ENCODE data around the gene CPXM2.

CPXM2 gene

DNA sequence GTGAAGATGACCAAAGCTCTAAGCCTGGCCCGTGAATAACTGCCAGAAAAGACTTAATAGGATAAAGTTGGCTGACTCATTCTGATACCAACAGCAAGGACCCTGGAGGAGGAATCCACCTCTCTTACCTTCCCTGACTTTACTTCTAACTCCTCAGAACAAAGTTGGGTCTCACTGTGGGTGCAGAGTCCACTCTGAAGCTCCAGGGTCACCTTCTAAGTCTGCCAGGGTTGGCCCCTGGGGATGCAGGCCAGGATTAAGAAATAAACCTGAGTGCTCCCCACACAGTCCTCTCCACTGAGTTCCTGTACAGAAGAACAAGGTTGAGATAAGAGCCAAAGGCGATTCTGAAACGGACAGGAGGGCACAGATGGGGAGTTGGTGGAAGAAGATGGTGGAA, 171.1 kb downstream of the CPXM2 start:
- Histone ChIP-seq H3K4me1 (ENCODE audit: low read depth, poor library complexity, severe bottlenecking) (no peaks in the 10 kb centered on the region), H3K79me2 (ENCODE audit: insufficient read depth, low read depth) (no peaks in the 10 kb centered on the region), H3K27ac (no peak overlapping the region), H3K4me3 (IDR thresholded peaks at IDR 0.05; ENCODE audit: insufficient read depth, low read depth, low read length) (no peak overlapping the region), H3K9ac (no peak overlapping the region), H2AFZ (ENCODE audit: low read depth) (no peak overlapping the region), H3K27me3 (ENCODE audit: insufficient read depth, low read depth) (no peaks in the 10 kb centered on the region), H4K20me1 (ENCODE audit: insufficient read depth) (no peaks in the 10 kb centered on the region), H3K4me2 (no peak overlapping the region), H3K36me3 (ENCODE audit: insufficient read depth) (no peaks in the 10 kb centered on the region)
- TF ChIP-seq, protein P1, sequence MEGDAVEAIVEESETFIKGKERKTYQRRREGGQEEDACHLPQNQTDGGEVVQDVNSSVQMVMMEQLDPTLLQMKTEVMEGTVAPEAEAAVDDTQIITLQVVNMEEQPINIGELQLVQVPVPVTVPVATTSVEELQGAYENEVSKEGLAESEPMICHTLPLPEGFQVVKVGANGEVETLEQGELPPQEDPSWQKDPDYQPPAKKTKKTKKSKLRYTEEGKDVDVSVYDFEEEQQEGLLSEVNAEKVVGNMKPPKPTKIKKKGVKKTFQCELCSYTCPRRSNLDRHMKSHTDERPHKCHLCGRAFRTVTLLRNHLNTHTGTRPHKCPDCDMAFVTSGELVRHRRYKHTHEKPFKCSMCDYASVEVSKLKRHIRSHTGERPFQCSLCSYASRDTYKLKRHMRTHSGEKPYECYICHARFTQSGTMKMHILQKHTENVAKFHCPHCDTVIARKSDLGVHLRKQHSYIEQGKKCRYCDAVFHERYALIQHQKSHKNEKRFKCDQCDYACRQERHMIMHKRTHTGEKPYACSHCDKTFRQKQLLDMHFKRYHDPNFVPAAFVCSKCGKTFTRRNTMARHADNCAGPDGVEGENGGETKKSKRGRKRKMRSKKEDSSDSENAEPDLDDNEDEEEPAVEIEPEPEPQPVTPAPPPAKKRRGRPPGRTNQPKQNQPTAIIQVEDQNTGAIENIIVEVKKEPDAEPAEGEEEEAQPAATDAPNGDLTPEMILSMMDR (conservative IDR thresholded peaks at IDR 0.05; ENCODE audit: low read depth, low read length), result no peak

GRCh38 chr10:123718544-123719060, 173.0 kb downstream of the CPXM2 start:
- Histone ChIP-seq H3K9ac (no peak overlapping the region), H4K20me1 (ENCODE audit: insufficient read depth) (no peaks in the 10 kb centered on the region), H3K4me3 (IDR thresholded peaks at IDR 0.05; ENCODE audit: insufficient read depth, low read depth, low read length) (no peak overlapping the region), H3K79me2 (ENCODE audit: insufficient read depth, low read depth) (no peaks in the 10 kb centered on the region), H3K27ac (no peak overlapping the region), H3K4me2 (no peak overlapping the region), H3K27me3 (ENCODE audit: insufficient read depth, low read depth) (no peaks in the 10 kb centered on the region), H3K36me3 (ENCODE audit: insufficient read depth) (no peaks in the 10 kb centered on the region), H2AFZ (ENCODE audit: low read depth) (no peak overlapping the region), H3K4me1 (ENCODE audit: low read depth, poor library complexity, severe bottlenecking) (no peaks in the 10 kb centered on the region)
- TF ChIP-seq, protein P1 (conservative IDR thresholded peaks at IDR 0.05; ENCODE audit: low read depth, low read length), result no peak

GRCh38 chr10:123717336-123717735, 174.3 kb downstream of the CPXM2 start:
- Histone ChIP-seq H3K4me3 (IDR thresholded peaks at IDR 0.05; ENCODE audit: insufficient read depth, low read depth, low read length) (no peak overlapping the region), H3K27ac (no peak overlapping the region), H3K4me2 (no peak overlapping the region), H3K9ac (no peak overlapping the region), H2AFZ (ENCODE audit: low read depth) (no peak overlapping the region), H3K4me1 (ENCODE audit: low read depth, poor library complexity, severe bottlenecking) (no peaks in the 10 kb centered on the region), H3K27me3 (ENCODE audit: insufficient read depth, low read depth) (no peaks in the 10 kb centered on the region), H4K20me1 (ENCODE audit: insufficient read depth) (no peaks in the 10 kb centered on the region), H3K36me3 (ENCODE audit: insufficient read depth) (no peaks in the 10 kb centered on the region), H3K79me2 (ENCODE audit: insufficient read depth, low read depth) (no peaks in the 10 kb centered on the region)
- TF ChIP-seq, protein P1 (conservative IDR thresholded peaks at IDR 0.05; ENCODE audit: low read depth, low read length), result no peak

DNA sequence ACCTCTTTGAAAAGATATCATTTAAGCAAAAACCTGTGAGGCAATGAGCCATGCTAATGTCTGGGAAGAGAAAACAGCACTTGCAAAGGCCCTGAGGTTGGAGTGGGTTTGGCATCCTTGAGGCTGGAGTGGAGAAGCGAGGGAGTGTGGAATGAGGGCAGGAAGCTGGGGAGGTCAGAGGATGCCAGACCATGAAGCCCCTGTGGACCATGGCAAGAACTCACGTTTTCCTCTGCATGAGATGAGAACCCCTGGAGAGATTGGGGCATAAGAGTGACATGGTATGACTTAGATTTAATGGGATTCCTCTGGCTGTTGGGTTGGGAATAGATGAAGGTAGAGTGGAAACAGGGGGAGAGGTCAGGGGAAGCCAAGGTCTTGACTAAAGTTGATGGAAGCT, 176.1 kb downstream of the CPXM2 start:
- Histone ChIP-seq H4K20me1 (ENCODE audit: insufficient read depth) (no peaks in the 10 kb centered on the region), H3K4me1 (ENCODE audit: low read depth, poor library complexity, severe bottlenecking) (no peaks in the 10 kb centered on the region), H3K36me3 (ENCODE audit: insufficient read depth) (no peaks in the 10 kb centered on the region), H3K79me2 (ENCODE audit: insufficient read depth, low read depth) (no peaks in the 10 kb centered on the region), H3K27ac (no peak overlapping the region), H2AFZ (ENCODE audit: low read depth) (no peak overlapping the region), H3K4me2 (no peak overlapping the region), H3K4me3 (IDR thresholded peaks at IDR 0.05; ENCODE audit: insufficient read depth, low read depth, low read length) (no peak overlapping the region), H3K9ac (no peak overlapping the region), H3K27me3 (ENCODE audit: insufficient read depth, low read depth) (no peaks in the 10 kb centered on the region)
- TF ChIP-seq, protein P1 (conservative IDR thresholded peaks at IDR 0.05; ENCODE audit: low read depth, low read length), result no peak

All from KMS-11 (cell line).